ENCODE data around the gene INPP4A.

DNA sequence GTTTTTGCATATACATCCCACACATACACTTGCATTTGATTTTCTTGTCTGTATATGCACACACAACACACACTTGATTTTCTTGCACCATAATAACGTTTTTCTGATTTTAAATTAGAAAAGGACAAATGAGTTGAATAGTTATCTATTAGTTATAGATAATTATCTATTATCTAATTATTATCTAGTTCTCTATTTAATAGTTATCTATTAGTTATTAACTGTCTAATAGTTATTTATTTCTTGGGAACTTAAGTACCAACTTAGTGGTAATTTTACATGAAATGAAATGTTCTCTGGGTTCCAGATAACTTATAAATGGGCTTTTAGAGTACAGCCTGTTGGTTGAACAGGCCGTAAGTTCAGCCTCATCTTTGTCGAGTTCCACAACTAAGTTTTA, 23.0 kb downstream of the INPP4A start:
- TF ChIP-seq EZH2 (IDR thresholded peaks at IDR 0.05; ENCODE audit: low read length): no peak
- TF ChIP-seq, protein P1, sequence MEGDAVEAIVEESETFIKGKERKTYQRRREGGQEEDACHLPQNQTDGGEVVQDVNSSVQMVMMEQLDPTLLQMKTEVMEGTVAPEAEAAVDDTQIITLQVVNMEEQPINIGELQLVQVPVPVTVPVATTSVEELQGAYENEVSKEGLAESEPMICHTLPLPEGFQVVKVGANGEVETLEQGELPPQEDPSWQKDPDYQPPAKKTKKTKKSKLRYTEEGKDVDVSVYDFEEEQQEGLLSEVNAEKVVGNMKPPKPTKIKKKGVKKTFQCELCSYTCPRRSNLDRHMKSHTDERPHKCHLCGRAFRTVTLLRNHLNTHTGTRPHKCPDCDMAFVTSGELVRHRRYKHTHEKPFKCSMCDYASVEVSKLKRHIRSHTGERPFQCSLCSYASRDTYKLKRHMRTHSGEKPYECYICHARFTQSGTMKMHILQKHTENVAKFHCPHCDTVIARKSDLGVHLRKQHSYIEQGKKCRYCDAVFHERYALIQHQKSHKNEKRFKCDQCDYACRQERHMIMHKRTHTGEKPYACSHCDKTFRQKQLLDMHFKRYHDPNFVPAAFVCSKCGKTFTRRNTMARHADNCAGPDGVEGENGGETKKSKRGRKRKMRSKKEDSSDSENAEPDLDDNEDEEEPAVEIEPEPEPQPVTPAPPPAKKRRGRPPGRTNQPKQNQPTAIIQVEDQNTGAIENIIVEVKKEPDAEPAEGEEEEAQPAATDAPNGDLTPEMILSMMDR (optimal IDR thresholded peaks at IDR 0.05 in 1 of 3, IDR thresholded peaks at IDR 0.05 in 1 of 3, conservative IDR thresholded peaks at IDR 0.05 in 1 of 3; ENCODE audit: extremely low read depth in 1 of 3, insufficient read depth in 2 of 3, low read length in 3 of 3): no peak
